ENCODE results near the gene SLC2A1. TPM values are rescaled to one million over a fixed set of nuclear protein-coding genes. Genes with fewer than 3 reads are reported as not detected.

SLC2A1 gene
- total and polyA plus RNA-seq, 2 of the 13 experiments (the other 11 are each of a cell fraction or from before 2014, with no cell fraction given), result 125 to 423 TPM

DNA sequence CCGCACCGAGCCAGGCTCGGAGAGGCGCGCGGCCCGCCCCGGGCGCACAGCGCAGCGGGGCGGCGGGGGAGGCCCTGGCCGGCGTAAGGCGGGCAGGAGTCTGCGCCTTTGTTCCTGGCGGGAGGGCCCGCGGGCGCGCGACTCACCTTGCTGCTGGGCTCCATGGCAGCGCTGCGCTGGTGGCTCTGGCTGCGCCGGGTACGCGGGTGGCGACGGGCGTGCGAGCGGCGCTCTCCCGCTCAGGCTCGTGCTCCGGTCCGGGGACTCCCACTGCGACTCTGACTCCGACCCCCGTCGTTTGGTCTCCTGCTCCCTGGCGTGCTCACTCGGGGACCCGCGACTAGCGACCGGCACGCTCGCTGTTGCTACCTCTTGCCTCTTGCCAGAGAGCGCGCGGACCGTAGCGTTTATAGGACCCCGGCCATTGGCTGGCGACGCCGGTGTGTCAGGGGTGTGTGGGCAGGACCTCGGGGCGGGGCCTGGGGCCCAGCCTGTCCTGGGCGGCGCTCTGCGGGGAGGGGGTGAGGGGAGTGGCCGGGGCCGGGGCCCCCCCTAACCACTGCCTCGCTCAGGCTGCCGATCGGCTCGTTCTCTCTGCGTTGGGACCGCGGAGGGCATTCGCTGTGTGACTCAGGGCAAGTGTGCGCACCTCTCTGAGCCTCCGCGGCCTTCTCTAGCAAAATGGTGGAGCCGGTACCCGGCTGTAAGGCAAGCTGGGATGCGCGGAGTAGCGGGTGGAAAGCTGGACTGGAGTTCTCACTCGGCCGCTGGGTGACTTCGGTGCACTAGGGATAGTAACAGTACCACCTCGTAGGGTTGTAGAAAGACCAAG, at the start of gene SLC2A1 (continued):
- 0 out of 2 replicates have a peak, but pooled peaks have one; percentile 4 for TF ChIP-seq ZNF891 (CRISPR knock-in tag; IDR thresholded peaks at IDR 0.05)
- TF ChIP-seq TBX2 (CRISPR knock-in tag; IDR thresholded peaks at IDR 0.05; ENCODE audit: borderline replicate concordance), result peak; percentile 66
- no peak for TF ChIP-seq ZNF496 (CRISPR knock-in tag; IDR thresholded peaks at IDR 0.05; ENCODE audit: insufficient replicate concordance)
- no peak for TF ChIP-seq FOSL1 (CRISPR knock-in tag; IDR thresholded peaks at IDR 0.05; ENCODE audit: borderline replicate concordance)
- no peak; the same call in 1 of the 2 replicates for TF ChIP-seq HOXD1 (CRISPR knock-in tag; IDR thresholded peaks at IDR 0.05)
- no peak; the same call in none of the 2 replicates for TF ChIP-seq ZMAT3 (CRISPR knock-in tag; conservative IDR thresholded peaks at IDR 0.05)
- TF ChIP-seq ZNF670 (CRISPR knock-in tag; IDR thresholded peaks at IDR 0.05; ENCODE audit: borderline replicate concordance), result no peak
- TF ChIP-seq SUZ12 (IDR thresholded peaks at IDR 0.05; ENCODE audit: low read depth, low read length), result no peak
- TF ChIP-seq ZNF598 (CRISPR knock-in tag; IDR thresholded peaks at IDR 0.05; ENCODE audit: borderline replicate concordance), result 0 out of 2 replicates have a peak, but pooled peaks have one; percentile 37
- no peak for TF ChIP-seq ZC3H4 (CRISPR knock-in tag; IDR thresholded peaks at IDR 0.05; ENCODE audit: borderline replicate concordance)
- TF ChIP-seq, protein P1, sequence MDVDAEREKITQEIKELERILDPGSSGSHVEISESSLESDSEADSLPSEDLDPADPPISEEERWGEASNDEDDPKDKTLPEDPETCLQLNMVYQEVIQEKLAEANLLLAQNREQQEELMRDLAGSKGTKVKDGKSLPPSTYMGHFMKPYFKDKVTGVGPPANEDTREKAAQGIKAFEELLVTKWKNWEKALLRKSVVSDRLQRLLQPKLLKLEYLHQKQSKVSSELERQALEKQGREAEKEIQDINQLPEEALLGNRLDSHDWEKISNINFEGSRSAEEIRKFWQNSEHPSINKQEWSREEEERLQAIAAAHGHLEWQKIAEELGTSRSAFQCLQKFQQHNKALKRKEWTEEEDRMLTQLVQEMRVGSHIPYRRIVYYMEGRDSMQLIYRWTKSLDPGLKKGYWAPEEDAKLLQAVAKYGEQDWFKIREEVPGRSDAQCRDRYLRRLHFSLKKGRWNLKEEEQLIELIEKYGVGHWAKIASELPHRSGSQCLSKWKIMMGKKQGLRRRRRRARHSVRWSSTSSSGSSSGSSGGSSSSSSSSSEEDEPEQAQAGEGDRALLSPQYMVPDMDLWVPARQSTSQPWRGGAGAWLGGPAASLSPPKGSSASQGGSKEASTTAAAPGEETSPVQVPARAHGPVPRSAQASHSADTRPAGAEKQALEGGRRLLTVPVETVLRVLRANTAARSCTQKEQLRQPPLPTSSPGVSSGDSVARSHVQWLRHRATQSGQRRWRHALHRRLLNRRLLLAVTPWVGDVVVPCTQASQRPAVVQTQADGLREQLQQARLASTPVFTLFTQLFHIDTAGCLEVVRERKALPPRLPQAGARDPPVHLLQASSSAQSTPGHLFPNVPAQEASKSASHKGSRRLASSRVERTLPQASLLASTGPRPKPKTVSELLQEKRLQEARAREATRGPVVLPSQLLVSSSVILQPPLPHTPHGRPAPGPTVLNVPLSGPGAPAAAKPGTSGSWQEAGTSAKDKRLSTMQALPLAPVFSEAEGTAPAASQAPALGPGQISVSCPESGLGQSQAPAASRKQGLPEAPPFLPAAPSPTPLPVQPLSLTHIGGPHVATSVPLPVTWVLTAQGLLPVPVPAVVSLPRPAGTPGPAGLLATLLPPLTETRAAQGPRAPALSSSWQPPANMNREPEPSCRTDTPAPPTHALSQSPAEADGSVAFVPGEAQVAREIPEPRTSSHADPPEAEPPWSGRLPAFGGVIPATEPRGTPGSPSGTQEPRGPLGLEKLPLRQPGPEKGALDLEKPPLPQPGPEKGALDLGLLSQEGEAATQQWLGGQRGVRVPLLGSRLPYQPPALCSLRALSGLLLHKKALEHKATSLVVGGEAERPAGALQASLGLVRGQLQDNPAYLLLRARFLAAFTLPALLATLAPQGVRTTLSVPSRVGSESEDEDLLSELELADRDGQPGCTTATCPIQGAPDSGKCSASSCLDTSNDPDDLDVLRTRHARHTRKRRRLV (CRISPR knock-in tag; IDR thresholded peaks at IDR 0.05), result no peak
- TF ChIP-seq IRF9 (CRISPR knock-in tag; IDR thresholded peaks at IDR 0.05; ENCODE audit: borderline replicate concordance), result peak; percentile 87
- TF ChIP-seq MED1 (CRISPR knock-in tag; IDR thresholded peaks at IDR 0.05), result 0 out of 2 replicates have a peak, but pooled peaks have one; percentile 17
- TF ChIP-seq DMTF1 (CRISPR knock-in tag; IDR thresholded peaks at IDR 0.05), result no peak
- peak; percentile 65; the same call in 1 of the 2 replicates for TF ChIP-seq ADNP (CRISPR knock-in tag; IDR thresholded peaks at IDR 0.05)
- TF ChIP-seq ZNF614 (CRISPR knock-in tag; IDR thresholded peaks at IDR 0.05; ENCODE audit: borderline replicate concordance), result peak; percentile 63; the same call in 1 of the 2 replicates
- TF ChIP-seq ZNF235 (CRISPR knock-in tag; IDR thresholded peaks at IDR 0.05; ENCODE audit: borderline replicate concordance), result no peak
- TF ChIP-seq ZNF414 (CRISPR knock-in tag; IDR thresholded peaks at IDR 0.05), result peak; percentile 78
- no peak for TF ChIP-seq ZNF282 (IDR thresholded peaks at IDR 0.05; ENCODE audit: partially characterized antibody)
- TF ChIP-seq NPAS2 (CRISPR knock-in tag; IDR thresholded peaks at IDR 0.05; ENCODE audit: borderline replicate concordance), result no peak
